Type B pancreatic cell (in vitro differentiated cells): ENCODE data around the gene FXYD1. TPM values are rescaled to one million over a fixed set of nuclear protein-coding genes. Genes with fewer than 3 reads are reported as not detected.

Experiments
- DNase-seq: peaks from one replicate; pipeline ENCODE4 v3.0.0; 2021; ENCODE audit warnings: mixed read lengths; ENCODE audit not compliant: unreplicated experiment; ENCODE audit errors: extremely low spot score
- H3K27ac Mint-ChIP-seq: 2 replicates; pipeline ENCODE4 v1.8.0; 2021; ENCODE audit warnings: mild to moderate bottlenecking, mixed read lengths
- H3K27me3 Mint-ChIP-seq: 2 replicates; pipeline ENCODE4 v1.8.0; 2021; ENCODE audit warnings: mixed read lengths
- H3K36me3 Mint-ChIP-seq: 2 replicates; pipeline ENCODE4 v1.8.0; 2021; ENCODE audit warnings: mixed read lengths
- H3K4me1 Mint-ChIP-seq: one replicate; pipeline ENCODE4 v1.8.0; 2021; ENCODE audit warnings: mixed read lengths; ENCODE audit not compliant: unreplicated experiment
- H3K4me3 Mint-ChIP-seq: 2 replicates; pipeline ENCODE4 v1.8.0; 2021; ENCODE audit warnings: mild to moderate bottlenecking, mixed read lengths
- H3K9me3 Mint-ChIP-seq: 2 replicates; pipeline ENCODE4 v1.8.0; 2021; ENCODE audit warnings: mixed read lengths
- total RNA-seq: library from RNA; stranded (reverse); gene quantifications from 2 replicates; pipeline ENCODE4 v1.2.1, GENCODE V29; 2021; ENCODE audit warnings: low replicate concordance
- TF ChIP-seq, protein P1 (sequence below): fragments of 200-600 bp; sonication (generic); conservative IDR thresholded peaks from 2 replicates; pipeline ENCODE4 v1.5.0; 2021; ENCODE audit warnings: antibody characterized with exemption, mild to moderate bottlenecking

FXYD1 gene
- total RNA-seq, 1 donor from 2014 or later: 5.3 TPM

DNA sequence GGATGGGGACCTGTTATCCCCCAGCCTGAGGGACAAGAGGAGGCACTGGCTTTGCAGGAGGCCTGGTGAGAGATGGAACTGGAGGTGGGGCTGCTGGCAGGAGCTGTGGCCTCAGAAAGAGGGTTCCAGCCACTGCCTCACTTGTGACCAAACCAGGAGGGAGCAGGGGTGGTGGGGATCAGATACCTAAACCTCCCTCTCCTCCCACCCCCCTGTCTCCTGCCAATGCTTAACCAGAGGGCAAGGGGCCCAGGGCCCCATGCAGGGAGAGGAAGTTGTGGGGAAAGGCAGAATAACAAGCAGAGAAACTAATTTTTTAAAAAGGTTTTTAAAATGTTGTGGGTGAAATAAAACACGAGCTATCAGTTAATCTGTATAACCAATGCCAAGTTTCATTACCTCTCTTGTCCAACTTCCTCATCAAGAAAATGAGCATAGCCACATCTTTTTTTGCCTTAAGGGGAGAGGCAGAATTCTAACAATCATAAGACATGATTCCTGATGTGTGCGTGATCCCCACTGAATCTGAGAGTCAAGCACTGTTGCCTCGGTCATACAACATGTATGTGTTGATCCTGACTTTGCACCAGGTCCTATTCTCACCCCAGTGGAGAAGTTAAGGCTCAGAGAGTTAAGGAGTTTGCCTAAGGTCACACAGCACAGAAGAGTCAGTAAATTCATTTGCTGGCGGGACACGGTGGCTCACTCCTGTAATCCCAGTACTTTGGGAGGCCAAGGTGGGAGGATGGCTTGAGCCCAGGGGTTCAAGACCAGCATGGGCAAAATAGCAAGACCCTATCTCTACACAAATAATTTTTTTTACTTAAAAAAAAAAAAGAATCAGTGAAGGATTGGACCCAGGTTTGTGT is 28.9 kb downstream of the FXYD1 start:
- no peak overlapping the region for H3K4me3 Mint-ChIP-seq
- H3K27ac Mint-ChIP-seq: no peak overlapping the region
- peaks cover 6% of the 10 kb centered on the region for H3K4me1 Mint-ChIP-seq
- peaks cover 12% of the 10 kb centered on the region for H3K36me3 Mint-ChIP-seq
- peaks cover 12% of the 10 kb centered on the region for H3K9me3 Mint-ChIP-seq
- H3K27me3 Mint-ChIP-seq: no peaks in the 10 kb centered on the region
- no peak for DNase-seq
- TF ChIP-seq, protein P1, sequence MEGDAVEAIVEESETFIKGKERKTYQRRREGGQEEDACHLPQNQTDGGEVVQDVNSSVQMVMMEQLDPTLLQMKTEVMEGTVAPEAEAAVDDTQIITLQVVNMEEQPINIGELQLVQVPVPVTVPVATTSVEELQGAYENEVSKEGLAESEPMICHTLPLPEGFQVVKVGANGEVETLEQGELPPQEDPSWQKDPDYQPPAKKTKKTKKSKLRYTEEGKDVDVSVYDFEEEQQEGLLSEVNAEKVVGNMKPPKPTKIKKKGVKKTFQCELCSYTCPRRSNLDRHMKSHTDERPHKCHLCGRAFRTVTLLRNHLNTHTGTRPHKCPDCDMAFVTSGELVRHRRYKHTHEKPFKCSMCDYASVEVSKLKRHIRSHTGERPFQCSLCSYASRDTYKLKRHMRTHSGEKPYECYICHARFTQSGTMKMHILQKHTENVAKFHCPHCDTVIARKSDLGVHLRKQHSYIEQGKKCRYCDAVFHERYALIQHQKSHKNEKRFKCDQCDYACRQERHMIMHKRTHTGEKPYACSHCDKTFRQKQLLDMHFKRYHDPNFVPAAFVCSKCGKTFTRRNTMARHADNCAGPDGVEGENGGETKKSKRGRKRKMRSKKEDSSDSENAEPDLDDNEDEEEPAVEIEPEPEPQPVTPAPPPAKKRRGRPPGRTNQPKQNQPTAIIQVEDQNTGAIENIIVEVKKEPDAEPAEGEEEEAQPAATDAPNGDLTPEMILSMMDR: no peak

DNA sequence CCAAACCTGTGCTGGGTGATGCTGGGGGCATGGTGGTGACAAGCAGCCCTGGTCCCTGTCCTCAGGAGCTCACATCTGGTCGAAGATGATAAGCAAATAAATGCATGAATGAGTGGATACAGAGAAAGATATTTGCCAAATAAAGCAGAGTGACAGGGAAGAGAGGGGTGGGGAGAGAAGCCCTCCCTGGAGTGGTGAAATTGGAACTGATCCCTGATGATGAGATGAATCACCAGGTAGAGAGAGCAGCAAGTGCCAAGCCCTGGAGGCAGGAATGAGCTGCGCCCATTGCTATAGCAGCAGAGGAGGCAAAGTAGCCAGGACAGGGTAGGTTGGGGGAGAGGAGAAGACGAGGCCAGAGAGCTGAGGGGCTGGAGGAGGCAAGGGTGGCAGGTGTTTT is 29.6 kb downstream of the FXYD1 start:
- DNase-seq: no peak
- H3K36me3 Mint-ChIP-seq: peaks cover 12% of the 10 kb centered on the region

DNA sequence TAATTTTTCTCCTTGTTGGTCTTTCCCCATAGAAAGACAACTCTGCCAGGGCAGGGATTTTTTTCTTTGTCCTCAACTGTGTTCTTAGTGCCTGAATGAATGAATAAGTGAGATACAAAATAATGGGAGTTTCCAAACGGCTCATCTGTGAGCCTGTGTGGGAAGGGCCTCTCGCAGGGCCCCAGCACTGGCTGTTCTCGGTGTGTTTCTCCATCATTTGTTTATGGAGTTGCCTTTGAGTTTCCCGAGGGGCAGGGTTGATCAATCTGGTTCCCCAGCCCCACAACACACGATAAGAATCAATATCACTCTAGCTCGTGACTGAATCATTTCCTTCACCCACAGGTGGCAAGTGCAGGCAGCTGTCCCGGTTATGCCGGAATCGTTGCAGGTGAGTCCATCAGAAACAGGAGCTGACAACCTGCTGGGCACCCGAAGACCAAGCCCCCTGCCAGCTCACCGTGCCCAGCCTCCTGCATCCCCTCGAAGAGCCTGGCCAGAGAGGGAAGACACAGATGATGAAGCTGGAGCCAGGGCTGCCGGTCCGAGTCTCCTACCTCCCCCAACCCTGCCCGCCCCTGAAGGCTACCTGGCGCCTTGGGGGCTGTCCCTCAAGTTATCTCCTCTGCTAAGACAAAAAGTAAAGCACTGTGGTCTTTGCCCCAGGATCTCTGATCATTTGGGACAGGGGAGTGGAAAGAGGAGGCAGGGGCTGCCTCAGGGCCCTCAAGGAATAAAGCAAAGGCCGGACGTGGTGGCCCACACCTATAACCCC is 30.8 kb downstream of the FXYD1 start:
- Mint-ChIP-seq H3K27me3 (no peaks in the 10 kb centered on the region), H3K27ac (no peak overlapping the region), H3K9me3 (peaks cover 7% of the 10 kb centered on the region), H3K4me1 (peaks cover 6% of the 10 kb centered on the region), H3K4me3 (no peak overlapping the region), H3K36me3 (peaks cover 7% of the 10 kb centered on the region)
- TF ChIP-seq, protein P1: no peak
- DNase-seq: no peak

More for the DNA sequence above, 29.6 kb downstream of the FXYD1 start:
- Mint-ChIP-seq H3K27ac (peak overlapping the region; percentile 73), H3K27me3 (no peaks in the 10 kb centered on the region), H3K9me3 (peaks cover 12% of the 10 kb centered on the region), H3K4me3 (no peak overlapping the region), H3K4me1 (peaks cover 6% of the 10 kb centered on the region)
- TF ChIP-seq, protein P1: no peak

DNA sequence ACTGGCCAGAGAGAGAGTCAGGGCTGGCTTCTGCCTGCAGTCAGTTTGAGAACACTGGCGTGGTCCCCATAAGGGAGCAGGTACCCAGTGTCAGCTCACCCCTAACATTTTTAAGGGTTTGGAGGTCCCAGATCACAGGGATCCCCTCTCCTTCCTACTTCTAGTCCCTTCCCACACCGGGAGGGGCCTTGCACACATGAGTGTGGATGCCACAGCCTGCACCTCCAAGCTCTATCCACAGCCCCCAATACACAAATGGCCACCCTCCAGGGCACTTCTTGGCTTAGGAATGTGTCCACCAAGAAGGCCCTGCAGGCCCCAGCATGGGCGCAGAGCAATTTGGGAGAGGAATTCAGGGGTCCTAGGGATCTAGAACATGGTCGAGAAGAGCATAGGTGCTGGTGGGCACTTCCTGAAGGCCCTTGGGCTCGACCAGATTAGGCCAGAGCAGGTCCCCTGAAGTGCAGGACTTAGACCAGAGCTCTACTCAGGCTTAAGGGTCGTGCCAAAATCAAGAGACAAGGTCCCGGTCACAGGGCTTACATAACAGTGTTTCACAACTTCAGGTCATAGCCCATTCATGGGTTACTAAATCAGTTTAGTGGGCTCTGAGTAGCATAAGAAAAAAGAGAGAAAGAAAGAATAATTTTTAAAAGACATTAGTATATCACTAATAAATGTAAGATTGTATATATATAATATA is 31.9 kb downstream of the FXYD1 start:
- H3K9me3 Mint-ChIP-seq: peaks cover 5% of the 10 kb centered on the region
- peaks cover 6% of the 10 kb centered on the region for H3K4me1 Mint-ChIP-seq
- H3K27ac Mint-ChIP-seq: no peak overlapping the region
- no peak for DNase-seq
- peaks cover 5% of the 10 kb centered on the region for H3K36me3 Mint-ChIP-seq
- no peak overlapping the region for H3K4me3 Mint-ChIP-seq
- TF ChIP-seq, protein P1: no peak
- no peaks in the 10 kb centered on the region for H3K27me3 Mint-ChIP-seq

DNA sequence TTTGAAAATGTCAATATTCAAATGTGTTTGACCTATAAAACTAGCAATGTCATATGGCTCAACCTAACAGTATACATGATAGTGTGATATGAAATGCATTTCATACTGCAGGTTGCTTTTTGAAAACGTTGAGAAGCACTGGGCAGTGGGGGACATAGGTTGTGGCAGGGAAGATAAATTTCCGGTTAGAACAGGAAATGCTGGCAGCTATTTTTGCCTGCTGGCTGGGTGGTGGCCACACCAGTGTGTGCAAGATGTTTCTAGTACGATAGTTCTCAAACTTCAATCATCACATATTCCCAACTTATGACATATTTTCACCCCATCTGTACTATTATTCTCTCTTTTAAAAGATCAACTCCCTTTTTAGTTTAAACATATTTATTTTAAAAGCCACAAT is 33.1 kb downstream of the FXYD1 start:
- H3K27me3 Mint-ChIP-seq: no peaks in the 10 kb centered on the region
- peaks cover 10% of the 10 kb centered on the region for H3K4me1 Mint-ChIP-seq
- DNase-seq: no peak
- TF ChIP-seq, protein P1: no peak
- no peak overlapping the region for H3K4me3 Mint-ChIP-seq
- no peaks in the 10 kb centered on the region for H3K9me3 Mint-ChIP-seq
- peaks cover 1% of the 10 kb centered on the region for H3K36me3 Mint-ChIP-seq
- H3K27ac Mint-ChIP-seq: no peak overlapping the region
